ENCODE results near the gene MYO5C. TPM values are rescaled to one million over a fixed set of nuclear protein-coding genes. Genes with fewer than 3 reads are reported as not detected.

The MYO5C gene, protein sequence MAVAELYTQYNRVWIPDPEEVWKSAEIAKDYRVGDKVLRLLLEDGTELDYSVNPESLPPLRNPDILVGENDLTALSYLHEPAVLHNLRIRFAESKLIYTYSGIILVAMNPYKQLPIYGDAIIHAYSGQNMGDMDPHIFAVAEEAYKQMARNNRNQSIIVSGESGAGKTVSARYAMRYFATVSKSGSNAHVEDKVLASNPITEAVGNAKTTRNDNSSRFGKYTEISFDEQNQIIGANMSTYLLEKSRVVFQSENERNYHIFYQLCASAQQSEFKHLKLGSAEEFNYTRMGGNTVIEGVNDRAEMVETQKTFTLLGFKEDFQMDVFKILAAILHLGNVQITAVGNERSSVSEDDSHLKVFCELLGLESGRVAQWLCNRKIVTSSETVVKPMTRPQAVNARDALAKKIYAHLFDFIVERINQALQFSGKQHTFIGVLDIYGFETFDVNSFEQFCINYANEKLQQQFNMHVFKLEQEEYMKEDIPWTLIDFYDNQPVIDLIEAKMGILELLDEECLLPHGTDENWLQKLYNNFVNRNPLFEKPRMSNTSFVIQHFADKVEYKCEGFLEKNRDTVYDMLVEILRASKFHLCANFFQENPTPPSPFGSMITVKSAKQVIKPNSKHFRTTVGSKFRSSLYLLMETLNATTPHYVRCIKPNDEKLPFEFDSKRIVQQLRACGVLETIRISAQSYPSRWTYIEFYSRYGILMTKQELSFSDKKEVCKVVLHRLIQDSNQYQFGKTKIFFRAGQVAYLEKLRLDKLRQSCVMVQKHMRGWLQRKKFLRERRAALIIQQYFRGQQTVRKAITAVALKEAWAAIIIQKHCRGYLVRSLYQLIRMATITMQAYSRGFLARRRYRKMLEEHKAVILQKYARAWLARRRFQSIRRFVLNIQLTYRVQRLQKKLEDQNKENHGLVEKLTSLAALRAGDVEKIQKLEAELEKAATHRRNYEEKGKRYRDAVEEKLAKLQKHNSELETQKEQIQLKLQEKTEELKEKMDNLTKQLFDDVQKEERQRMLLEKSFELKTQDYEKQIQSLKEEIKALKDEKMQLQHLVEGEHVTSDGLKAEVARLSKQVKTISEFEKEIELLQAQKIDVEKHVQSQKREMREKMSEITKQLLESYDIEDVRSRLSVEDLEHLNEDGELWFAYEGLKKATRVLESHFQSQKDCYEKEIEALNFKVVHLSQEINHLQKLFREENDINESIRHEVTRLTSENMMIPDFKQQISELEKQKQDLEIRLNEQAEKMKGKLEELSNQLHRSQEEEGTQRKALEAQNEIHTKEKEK (N-terminal part only)
- total RNA-seq, result 0.26 TPM in 1 of 2 replicates, not detected in the other

DNA sequence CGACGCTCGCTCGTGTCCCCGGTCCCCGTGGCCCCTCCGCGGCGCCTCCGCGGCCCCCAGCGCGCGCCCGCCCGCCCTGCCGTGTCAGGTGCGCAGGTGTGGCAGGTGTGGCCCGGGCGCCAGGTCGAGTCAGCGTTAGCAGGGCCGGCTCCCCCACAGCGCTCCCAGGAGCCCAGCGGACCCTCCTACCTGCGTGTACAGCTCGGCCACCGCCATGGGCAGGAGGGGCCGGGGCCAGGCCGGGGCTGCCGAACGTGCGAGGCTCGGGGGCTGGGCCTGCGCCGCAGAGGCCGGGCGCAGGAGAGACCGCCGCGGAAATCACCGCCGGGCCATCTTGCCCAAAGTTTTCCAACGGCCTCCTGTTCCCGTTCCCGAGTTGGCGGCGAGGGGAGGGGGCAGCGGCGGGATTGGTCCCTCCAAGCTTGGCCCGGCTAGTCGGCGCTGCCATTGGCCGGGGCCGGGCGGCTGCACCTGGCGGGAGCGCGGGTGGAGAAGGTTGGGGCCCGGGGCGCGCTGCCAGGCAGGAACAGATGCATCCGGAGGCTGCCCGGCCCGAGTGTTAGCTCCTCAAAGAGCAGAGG lies at the start of gene MYO5C:
Gene MYO5C, minus strand, starts transcription at position 384 of the 581 bp plus-strand sequence. Its CDS starts 168 bp downstream, at position 216.

DNA sequence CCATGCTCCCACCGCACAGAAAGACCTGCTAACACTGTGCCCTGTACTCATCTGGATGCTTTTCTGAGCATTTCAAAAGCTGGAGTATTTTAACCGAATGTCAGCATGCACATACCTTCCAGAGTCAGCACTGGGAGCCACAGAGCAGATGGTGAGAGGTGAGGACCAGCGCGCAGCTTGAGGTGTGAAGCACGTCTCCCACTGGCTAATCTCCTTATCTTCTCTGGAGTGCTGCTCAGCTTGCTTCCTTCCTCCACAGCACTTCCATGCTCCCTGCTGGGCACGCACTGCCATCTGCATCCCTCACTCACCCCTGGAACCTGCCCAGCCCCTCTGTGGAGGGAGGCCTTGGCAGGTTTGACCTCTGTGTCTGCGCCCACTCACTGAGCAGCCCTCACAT lies 104.4 kb downstream of the MYO5C start, which contains the start of gene GNB5:
Gene GNB5, minus strand, starts transcription at position 186 of the 400 bp plus-strand sequence. CDS start 6,716 bp downstream, outside the sequence.

Other genes with a start within 250 kb of the MYO5C start
- gene BCL2L10, start 183.0 kb downstream of the MYO5C start, total RNA-seq, result 0.48 TPM in 1 of 2 replicates, not detected in the other
- 17.1 and 21.9 TPM in 2 replicates for gene GNB5, start 104.4 kb downstream of the MYO5C start, total RNA-seq
- 8.3 and 19.0 TPM in 2 replicates for gene MYO5A, start 233.1 kb upstream of the MYO5C start, total RNA-seq